ENCODE measurements around the gene BOK. TPM values are rescaled to one million over a fixed set of nuclear protein-coding genes. Genes with fewer than 3 reads are reported as not detected.
A peak's percentile ranks its signal among the peaks of the same experiment; 100 is the strongest.
"Not testable (repeated sequence)": the region's sequence is repeated elsewhere in the genome, so short reads cannot be mapped to it uniquely, and the experiment has no call there.

Gene BOK
- total RNA-seq, 6 donors from 2014 or later = 42.9 to 143 (median 61.3) TPM

DNA sequence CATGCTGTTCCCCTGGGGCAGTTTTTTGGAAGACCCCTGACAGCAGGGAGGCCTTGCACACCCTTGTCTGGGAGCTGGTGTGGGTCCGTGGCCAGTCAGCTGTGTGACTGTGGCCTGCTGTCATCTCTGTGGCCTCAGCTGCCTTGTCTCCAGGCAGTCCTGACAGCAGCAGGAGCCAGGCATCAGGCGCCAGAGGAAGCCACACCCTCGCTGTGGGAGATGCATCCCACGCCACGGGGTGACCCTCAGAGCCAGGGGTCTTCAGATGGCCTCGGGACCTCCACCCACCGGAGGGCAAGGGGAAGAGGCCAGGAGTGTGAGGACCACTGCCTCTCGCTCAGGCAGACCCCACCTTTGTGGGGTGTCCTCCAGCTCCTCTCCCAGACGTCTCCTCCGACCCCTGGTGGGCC, 5.0 kb downstream of the BOK start:
- Histone ChIP-seq H3K4me1 (peaks cover 27 to 55% (median 30%) of the 10 kb centered on the region in 4 donors), H3K9me3 (no peaks in the 10 kb centered on the region), H3K36me3 (peaks cover 0 to 13% (median 5%) of the 10 kb centered on the region in 4 donors), H3K27ac (peak overlapping the region in 2 of 4 donors; percentile 4 to 26), H3K27me3 (peaks cover 0 to 10% (median 0%) of the 10 kb centered on the region in 4 donors), H3K4me3 (no peak overlapping the region)
- 65 to 78% methylated on average over 3 to 10 of the region's 10 CpGs for WGBS, 2 donors
- peak in 1 of 2 donors; percentile 52 for DNase-seq
- TF ChIP-seq EP300 (IDR thresholded peaks at IDR 0.05) = no peak
- ATAC-seq (ENCODE audit: low FRiP score in 2 of 2) = no peak

DNA sequence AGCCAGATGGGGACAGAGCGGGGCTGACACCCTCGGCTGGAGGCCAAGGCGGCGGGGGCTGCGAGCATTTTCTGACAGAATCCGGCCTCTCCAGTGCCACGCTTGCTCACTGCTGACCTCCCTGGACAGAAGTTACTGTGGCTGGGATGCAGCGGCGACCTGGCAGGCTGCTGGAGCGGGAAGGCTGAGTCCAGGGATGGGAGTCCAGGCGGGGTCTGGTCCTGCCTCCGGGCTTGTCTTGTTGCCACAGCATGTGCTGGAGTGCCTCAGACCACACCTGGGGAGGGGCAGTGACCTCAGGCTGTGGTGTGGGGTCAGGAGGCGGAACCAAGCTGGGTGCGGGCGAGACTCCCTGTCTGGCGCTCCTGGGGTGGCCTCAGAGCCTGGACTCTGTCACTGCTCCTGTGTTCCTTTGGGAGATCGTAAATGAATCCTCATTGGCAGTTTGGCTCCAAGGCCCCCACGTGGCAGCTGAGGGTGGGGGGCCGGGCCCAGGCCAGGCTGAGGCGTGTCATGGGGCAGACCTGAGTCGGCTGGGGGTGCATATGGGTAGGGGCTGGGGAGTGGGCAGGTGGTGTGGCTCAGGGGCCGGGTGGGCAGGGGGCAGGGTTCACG, 5.5 kb downstream of the BOK start:
- Histone ChIP-seq H3K9me3 (no peaks in the 10 kb centered on the region), H3K4me1 (peaks cover 27 to 50% (median 30%) of the 10 kb centered on the region in 4 donors), H3K27ac (peak overlapping the region in 2 of 4 donors; percentile 26 to 56), H3K4me3 (no peak overlapping the region), H3K27me3 (peaks cover 0 to 5% (median 0%) of the 10 kb centered on the region in 4 donors), H3K36me3 (peaks cover 0 to 13% (median 5%) of the 10 kb centered on the region in 4 donors)
- peak in 1 of 2 donors; percentile 73 for DNase-seq
- 78 to 83% methylated on average over 6 to 23 of the region's 23 CpGs for WGBS, 2 donors
- no peak for TF ChIP-seq POLR2AphosphoS5 (IDR thresholded peaks at IDR 0.05)
- TF ChIP-seq EP300 (IDR thresholded peaks at IDR 0.05) = no peak
- TF ChIP-seq, protein P1, sequence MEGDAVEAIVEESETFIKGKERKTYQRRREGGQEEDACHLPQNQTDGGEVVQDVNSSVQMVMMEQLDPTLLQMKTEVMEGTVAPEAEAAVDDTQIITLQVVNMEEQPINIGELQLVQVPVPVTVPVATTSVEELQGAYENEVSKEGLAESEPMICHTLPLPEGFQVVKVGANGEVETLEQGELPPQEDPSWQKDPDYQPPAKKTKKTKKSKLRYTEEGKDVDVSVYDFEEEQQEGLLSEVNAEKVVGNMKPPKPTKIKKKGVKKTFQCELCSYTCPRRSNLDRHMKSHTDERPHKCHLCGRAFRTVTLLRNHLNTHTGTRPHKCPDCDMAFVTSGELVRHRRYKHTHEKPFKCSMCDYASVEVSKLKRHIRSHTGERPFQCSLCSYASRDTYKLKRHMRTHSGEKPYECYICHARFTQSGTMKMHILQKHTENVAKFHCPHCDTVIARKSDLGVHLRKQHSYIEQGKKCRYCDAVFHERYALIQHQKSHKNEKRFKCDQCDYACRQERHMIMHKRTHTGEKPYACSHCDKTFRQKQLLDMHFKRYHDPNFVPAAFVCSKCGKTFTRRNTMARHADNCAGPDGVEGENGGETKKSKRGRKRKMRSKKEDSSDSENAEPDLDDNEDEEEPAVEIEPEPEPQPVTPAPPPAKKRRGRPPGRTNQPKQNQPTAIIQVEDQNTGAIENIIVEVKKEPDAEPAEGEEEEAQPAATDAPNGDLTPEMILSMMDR (IDR thresholded peaks at IDR 0.05) = no peak
- TF ChIP-seq POLR2A (IDR thresholded peaks at IDR 0.05) = no peak
- ATAC-seq (ENCODE audit: low FRiP score in 2 of 2) = no peak

DNA sequence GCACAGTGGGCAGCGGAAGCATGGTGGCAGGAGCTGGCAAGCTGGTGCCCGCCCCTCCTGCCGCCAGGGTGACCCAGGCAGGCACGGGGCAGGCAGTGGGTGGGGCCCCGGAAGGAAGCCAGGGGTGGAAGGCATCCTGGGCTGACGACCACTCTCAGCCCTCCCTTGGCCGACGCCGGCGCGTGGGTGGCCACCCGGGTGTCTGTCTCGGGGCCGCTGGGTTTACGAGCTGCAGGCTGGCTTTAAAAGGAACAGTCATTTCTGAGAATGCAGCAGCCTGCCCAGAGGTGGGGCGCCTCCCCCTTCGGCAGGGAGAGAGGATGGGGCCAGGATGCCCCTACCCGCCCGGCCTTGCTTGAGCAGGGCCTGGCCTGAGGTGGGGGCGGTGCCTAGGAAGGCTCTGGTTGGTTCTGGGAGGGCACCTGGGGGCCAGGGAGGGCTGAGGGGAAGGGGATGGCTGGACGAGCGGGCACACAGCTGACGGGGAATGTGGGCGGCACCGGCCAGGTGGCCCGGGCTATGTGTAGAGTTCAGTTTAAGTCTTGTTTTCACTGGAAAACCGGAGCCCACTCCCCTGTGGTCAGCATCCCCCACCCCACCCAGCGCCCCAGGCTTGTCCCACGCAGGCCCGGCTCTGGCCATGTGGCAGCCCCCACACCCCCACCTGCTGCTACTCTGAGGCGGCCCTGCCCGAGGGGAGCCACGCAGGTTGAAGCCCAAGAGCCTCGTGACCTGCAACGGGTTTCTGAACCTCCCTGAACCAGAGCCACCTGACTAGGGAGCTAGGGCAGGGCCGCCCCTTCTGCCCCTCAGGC, 6.3 kb downstream of the BOK start:
- H3K4me3 ChIP-seq = no peak overlapping the region

DNA sequence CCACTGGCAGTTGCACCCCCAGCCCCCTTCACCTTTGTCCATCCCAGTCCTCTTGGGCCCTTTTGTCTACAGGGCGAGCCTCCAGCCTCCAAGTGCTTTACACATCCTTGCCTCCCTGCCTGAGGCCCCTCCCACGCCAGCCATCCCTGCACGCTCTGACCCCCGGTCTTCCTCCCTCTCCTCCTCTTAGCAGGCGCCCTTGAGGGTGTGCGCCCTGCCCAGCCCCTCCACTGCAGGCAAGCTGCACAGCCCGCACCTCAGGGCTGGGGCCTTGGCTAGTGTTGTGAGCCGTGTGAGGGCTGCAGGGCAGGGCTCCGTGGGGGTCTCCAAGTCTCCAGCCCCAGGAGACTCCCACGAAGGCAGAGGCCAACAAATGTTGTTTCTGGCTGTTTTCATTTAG, 6.9 kb downstream of the BOK start:
- Histone ChIP-seq H3K27me3 (no peaks in the 10 kb centered on the region), H3K36me3 (peaks cover 0 to 13% (median 5%) of the 10 kb centered on the region in 4 donors), H3K4me3 (no peak overlapping the region), H3K4me1 (peaks cover 15 to 37% (median 20%) of the 10 kb centered on the region in 4 donors), H3K27ac (no peak overlapping the region), H3K9me3 (no peaks in the 10 kb centered on the region)
- 79 to 89% methylated on average over 8 to 9 of the region's 10 CpGs for WGBS, 2 donors
- ATAC-seq (ENCODE audit: low FRiP score in 2 of 2) (no peak), DNase-seq (no peak)
- no peak for TF ChIP-seq POLR2AphosphoS5 (IDR thresholded peaks at IDR 0.05)
- no peak for TF ChIP-seq EP300 (IDR thresholded peaks at IDR 0.05)
- TF ChIP-seq, protein P1 (IDR thresholded peaks at IDR 0.05) = no peak
- TF ChIP-seq POLR2A (IDR thresholded peaks at IDR 0.05) = no peak

More for the DNA sequence above, 6.3 kb downstream of the BOK start:
- ATAC-seq (ENCODE audit: low FRiP score in 2 of 2) (no peak), DNase-seq (peak in 1 of 2 donors; percentile 81)
- H3K9me3 ChIP-seq = no peaks in the 10 kb centered on the region
- 80 to 88% methylated on average over 16 to 35 of the region's 36 CpGs for WGBS, 2 donors
- H3K27ac ChIP-seq = peak overlapping the region in 2 of 4 donors; percentile 26 to 56
- peaks cover 21 to 43% (median 26%) of the 10 kb centered on the region in 4 donors for H3K4me1 ChIP-seq
- TF ChIP-seq, protein P1 (IDR thresholded peaks at IDR 0.05) = no peak
- no peak for TF ChIP-seq POLR2AphosphoS5 (IDR thresholded peaks at IDR 0.05)
- TF ChIP-seq EP300 (IDR thresholded peaks at IDR 0.05) = no peak
- no peak for TF ChIP-seq POLR2A (IDR thresholded peaks at IDR 0.05)
- peaks cover 0 to 13% (median 5%) of the 10 kb centered on the region in 4 donors for H3K36me3 ChIP-seq
- no peaks in the 10 kb centered on the region for H3K27me3 ChIP-seq

DNA sequence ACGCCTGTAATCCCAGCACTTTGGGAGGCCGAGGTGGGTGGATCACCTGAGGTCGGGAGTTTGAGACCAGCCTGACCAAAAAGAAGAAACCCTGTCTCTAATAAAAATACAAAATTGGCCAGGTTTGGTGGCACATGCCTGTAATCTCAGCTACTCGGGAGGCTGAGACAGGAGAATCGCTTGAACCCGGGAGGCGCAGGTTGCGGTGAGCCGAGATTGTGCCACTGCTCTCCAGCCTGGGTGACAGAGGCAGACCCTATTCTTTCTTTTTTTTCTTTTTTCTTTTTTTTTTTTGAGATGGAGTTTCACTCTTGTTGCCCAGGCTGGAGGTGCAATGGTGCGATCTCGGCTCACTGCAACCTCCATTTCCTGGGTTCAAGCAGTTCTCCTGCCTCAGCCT, 7.5 kb downstream of the BOK start:
- 92 to 93% methylated on average over 11 of the region's 11 CpGs for WGBS, 2 donors
- not testable (repeated sequence) for H3K9me3 ChIP-seq; H3K4me3 ChIP-seq; DNase-seq; H3K27me3 ChIP-seq; H3K27ac ChIP-seq; ATAC-seq (ENCODE audit: low FRiP score in 2 of 2)
- Histone ChIP-seq H3K36me3 (peaks cover 0 to 13% (median 5%) of the 10 kb centered on the region in 4 donors), H3K4me1 (peaks cover 9 to 31% (median 14%) of the 10 kb centered on the region in 4 donors)
